ENCODE results near the gene KBTBD12. TPM values are rescaled to one million over a fixed set of nuclear protein-coding genes. Genes with fewer than 3 reads are reported as not detected.
"Not testable (repeated sequence)": the region's sequence is repeated elsewhere in the genome, so short reads cannot be mapped to it uniquely, and the experiment has no call there.

KBTBD12 gene
- polyA plus RNA-seq, 6 donors from 2014 or later: 0.15 TPM; not detected in 5

GRCh38 chr3:127888564-127889107 lies 26.4 kb upstream of the KBTBD12 start:
- peaks cover 0 to 5% (median 0%) of the 10 kb centered on the region in 3 donors for H3K27me3 Mint-ChIP-seq
- H3K4me1 Mint-ChIP-seq: no peaks in the 10 kb centered on the region
- H3K27ac Mint-ChIP-seq: peak overlapping the region in 1 of 6 donors; percentile 20
- DNase-seq (no peak), ATAC-seq (ENCODE audit: low read depth in 2 of 2) (no peak)
- H3K9me3 Mint-ChIP-seq: peaks cover 8 to 29% (median 14%) of the 10 kb centered on the region in 7 donors
- H3K4me3 Mint-ChIP-seq: no peak overlapping the region
- H3K36me3 Mint-ChIP-seq: peaks cover 0 to 22% of the 10 kb centered on the region in 2 donors

GRCh38 chr3:127889461-127889863 lies 25.6 kb upstream of the KBTBD12 start:
- H3K27me3 Mint-ChIP-seq: peaks cover 0 to 5% (median 0%) of the 10 kb centered on the region in 3 donors
- H3K4me3 Mint-ChIP-seq: no peak overlapping the region

GRCh38 chr3:127889976-127890650 lies 24.9 kb upstream of the KBTBD12 start:
- DNase-seq (no peak), ATAC-seq (ENCODE audit: low read depth in 2 of 2) (no peak)
- peaks cover 0 to 22% of the 10 kb centered on the region in 2 donors for H3K36me3 Mint-ChIP-seq
- H3K27ac Mint-ChIP-seq: peak overlapping the region in 1 of 6 donors; percentile 75
- no peaks in the 10 kb centered on the region for H3K4me1 Mint-ChIP-seq
- H3K27me3 Mint-ChIP-seq: peaks cover 0 to 5% (median 0%) of the 10 kb centered on the region in 3 donors
- peak overlapping the region in 1 of 8 donors; percentile 78 for H3K4me3 Mint-ChIP-seq
- H3K9me3 Mint-ChIP-seq: peaks cover 8 to 29% (median 14%) of the 10 kb centered on the region in 7 donors

More at GRCh38 chr3:127889461-127889863, 25.6 kb upstream of the KBTBD12 start:
- DNase-seq: no peak
- Mint-ChIP-seq H3K9me3 (peaks cover 8 to 29% (median 14%) of the 10 kb centered on the region in 7 donors), H3K4me1 (no peaks in the 10 kb centered on the region), H3K36me3 (peaks cover 0 to 22% of the 10 kb centered on the region in 2 donors), H3K27ac (no peak overlapping the region)
- ATAC-seq (ENCODE audit: low read depth in 2 of 2): no peak

- H3K27ac Mint-ChIP-seq: peak overlapping the region in 1 of 6 donors; percentile 67
- not testable (repeated sequence) for ATAC-seq (ENCODE audit: low read depth in 2 of 2); H3K27me3 Mint-ChIP-seq; H3K4me1 Mint-ChIP-seq; DNase-seq
- peak overlapping the region in 1 of 8 donors; percentile 78 for H3K4me3 Mint-ChIP-seq
- peaks cover 0 to 22% of the 10 kb centered on the region in 2 donors for H3K36me3 Mint-ChIP-seq
- H3K9me3 Mint-ChIP-seq: peaks cover 8 to 29% (median 14%) of the 10 kb centered on the region in 7 donors
Measured at GRCh38 chr3:127890651-127891290, 24.3 kb upstream of the KBTBD12 start.

GRCh38 chr3:127894481-127894880 lies 20.6 kb upstream of the KBTBD12 start:
- no peaks in the 10 kb centered on the region for H3K4me1 Mint-ChIP-seq
- ATAC-seq (ENCODE audit: low read depth in 2 of 2) (no peak), DNase-seq (no peak)
- peaks cover 0 to 22% of the 10 kb centered on the region in 2 donors for H3K36me3 Mint-ChIP-seq
- no peak overlapping the region for H3K4me3 Mint-ChIP-seq
- no peaks in the 10 kb centered on the region for H3K27me3 Mint-ChIP-seq
- peaks cover 8 to 26% (median 14%) of the 10 kb centered on the region in 7 donors for H3K9me3 Mint-ChIP-seq
- no peak overlapping the region for H3K27ac Mint-ChIP-seq

GRCh38 chr3:127899200-127899599 lies 15.8 kb upstream of the KBTBD12 start:
- no peak overlapping the region for H3K4me3 Mint-ChIP-seq
- H3K9me3 Mint-ChIP-seq: peaks cover 0 to 5% (median 5%) of the 10 kb centered on the region in 7 donors
- H3K27me3 Mint-ChIP-seq: peaks cover 10 to 21% (median 17%) of the 10 kb centered on the region in 3 donors
- H3K36me3 Mint-ChIP-seq: peaks cover 0 to 6% of the 10 kb centered on the region in 2 donors
- H3K27ac Mint-ChIP-seq: no peak overlapping the region
- H3K4me1 Mint-ChIP-seq: no peaks in the 10 kb centered on the region
- ATAC-seq (ENCODE audit: low read depth in 2 of 2) (no peak), DNase-seq (no peak)

GRCh38 chr3:127899766-127900165 lies 15.3 kb upstream of the KBTBD12 start:
- H3K36me3 Mint-ChIP-seq: peaks cover 0 to 12% of the 10 kb centered on the region in 2 donors
- H3K27ac Mint-ChIP-seq: no peak overlapping the region
- ATAC-seq (ENCODE audit: low read depth in 2 of 2) (no peak), DNase-seq (no peak)
- H3K4me3 Mint-ChIP-seq: no peak overlapping the region
- peaks cover 16 to 26% (median 22%) of the 10 kb centered on the region in 3 donors for H3K27me3 Mint-ChIP-seq
- no peaks in the 10 kb centered on the region for H3K4me1 Mint-ChIP-seq
- peaks cover 0 to 8% (median 6%) of the 10 kb centered on the region in 7 donors for H3K9me3 Mint-ChIP-seq

- H3K4me3 Mint-ChIP-seq: no peak overlapping the region
- H3K27me3 Mint-ChIP-seq: peaks cover 23 to 31% (median 26%) of the 10 kb centered on the region in 3 donors
- H3K4me1 Mint-ChIP-seq: no peaks in the 10 kb centered on the region
- H3K36me3 Mint-ChIP-seq: peaks cover 0 to 12% of the 10 kb centered on the region in 2 donors
- DNase-seq: no peak
- H3K27ac Mint-ChIP-seq: no peak overlapping the region
- peaks cover 0 to 16% (median 7%) of the 10 kb centered on the region in 7 donors for H3K9me3 Mint-ChIP-seq
- no peak for ATAC-seq (ENCODE audit: low read depth in 2 of 2)
Measured at GRCh38 chr3:127900536-127900935, 14.5 kb upstream of the KBTBD12 start.

GRCh38 chr3:127902486-127902885 lies 12.5 kb upstream of the KBTBD12 start:
- H3K36me3 Mint-ChIP-seq: peaks cover 0 to 12% of the 10 kb centered on the region in 2 donors
- H3K4me1 Mint-ChIP-seq: no peaks in the 10 kb centered on the region
- DNase-seq: no peak
- no peak overlapping the region for H3K4me3 Mint-ChIP-seq
- peaks cover 23 to 31% (median 26%) of the 10 kb centered on the region in 3 donors for H3K27me3 Mint-ChIP-seq
- H3K27ac Mint-ChIP-seq: no peak overlapping the region
- peaks cover 0 to 17% (median 8%) of the 10 kb centered on the region in 7 donors for H3K9me3 Mint-ChIP-seq
- no peak for ATAC-seq (ENCODE audit: low read depth in 2 of 2)

- peaks cover 0 to 12% of the 10 kb centered on the region in 2 donors for H3K36me3 Mint-ChIP-seq
- H3K27ac Mint-ChIP-seq: no peak overlapping the region
- DNase-seq (no peak), ATAC-seq (ENCODE audit: low read depth in 2 of 2) (no peak)
- peaks cover 23 to 31% (median 26%) of the 10 kb centered on the region in 3 donors for H3K27me3 Mint-ChIP-seq
- peaks cover 10 to 28% (median 14%) of the 10 kb centered on the region in 7 donors for H3K9me3 Mint-ChIP-seq
- peaks cover 0 to 7% (median 3%) of the 10 kb centered on the region in 3 donors for H3K4me1 Mint-ChIP-seq
- H3K4me3 Mint-ChIP-seq: no peak overlapping the region
Measured at GRCh38 chr3:127903611-127904375, 11.2 kb upstream of the KBTBD12 start.

- H3K4me3 Mint-ChIP-seq: no peak overlapping the region
- ATAC-seq (ENCODE audit: low read depth in 2 of 2) (no peak), DNase-seq (no peak)
- H3K36me3 Mint-ChIP-seq: peaks cover 0 to 12% of the 10 kb centered on the region in 2 donors
- peaks cover 10 to 28% (median 14%) of the 10 kb centered on the region in 7 donors for H3K9me3 Mint-ChIP-seq
- H3K27me3 Mint-ChIP-seq: peaks cover 27 to 39% (median 32%) of the 10 kb centered on the region in 3 donors
- no peak overlapping the region for H3K27ac Mint-ChIP-seq
- H3K4me1 Mint-ChIP-seq: peaks cover 0 to 7% (median 3%) of the 10 kb centered on the region in 3 donors
Measured at GRCh38 chr3:127905556-127905955, 9.5 kb upstream of the KBTBD12 start.

- Mint-ChIP-seq H3K36me3 (peaks cover 0 to 12% of the 10 kb centered on the region in 2 donors), H3K9me3 (peaks cover 10 to 28% (median 14%) of the 10 kb centered on the region in 7 donors), H3K27me3 (peaks cover 27 to 50% (median 42%) of the 10 kb centered on the region in 3 donors)
- H3K4me3 Mint-ChIP-seq; ATAC-seq (ENCODE audit: low read depth in 2 of 2); H3K27ac Mint-ChIP-seq; H3K4me1 Mint-ChIP-seq; DNase-seq: not testable (repeated sequence)
Measured at GRCh38 chr3:127906653-127907052, 8.4 kb upstream of the KBTBD12 start.

- Mint-ChIP-seq H3K4me1 (peaks cover 0 to 7% (median 3%) of the 10 kb centered on the region in 3 donors), H3K27me3 (peaks cover 23 to 53% (median 47%) of the 10 kb centered on the region in 3 donors), H3K4me3 (no peak overlapping the region), H3K27ac (no peak overlapping the region), H3K36me3 (peaks cover 4 to 12% of the 10 kb centered on the region in 2 donors), H3K9me3 (peaks cover 11 to 31% (median 17%) of the 10 kb centered on the region in 7 donors)
- DNase-seq (no peak), ATAC-seq (ENCODE audit: low read depth in 2 of 2) (no peak)
Measured at GRCh38 chr3:127908202-127908601, 6.8 kb upstream of the KBTBD12 start.

All from naive B cell (primary cell).